HepG2 (cell line): Measurements from ENCODE around the gene NRSN2. TPM values are rescaled to one million over a fixed set of nuclear protein-coding genes. Genes with fewer than 3 reads are reported as not detected.
A peak's percentile ranks its signal among the peaks of the same experiment; 100 is the strongest.

Experiments used
- AGO2 ChIP-seq: fragments of 200-400 bp; formaldehyde crosslinking; optimal IDR thresholded peaks from 2 replicates; pipeline ENCODE3; 2017; ENCODE audit warnings: mild to moderate bottlenecking, low read depth, low read length, moderate library complexity
- ATRX ChIP-seq: sonication (generic); formaldehyde crosslinking; IDR thresholded peaks from 2 replicates; pipeline ENCODE4 v1.4.0; 2020; ENCODE audit warnings: missing genetic modification reagents, borderline replicate concordance
- CENPX ChIP-seq: sonication (generic); formaldehyde crosslinking; IDR thresholded peaks from 2 replicates; pipeline ENCODE4 v1.9.0; 2021; ENCODE audit warnings: mild to moderate bottlenecking, missing genetic modification reagents, moderate library complexity
- DMAP1 ChIP-seq: IDR thresholded peaks from 2 replicates; pipeline ENCODE4 v1.6.1; 2016
- EP300 ChIP-seq, 3 experiments: sonication (generic) in 1 of 3; formaldehyde crosslinking in 1 of 3; IDR thresholded peaks; 2 replicates each; pipeline versions ENCODE4 v1.5.1 to v1.6.1; 2011 to 2020; ENCODE audit warnings: low read depth in 2 of 3, low read length in 2 of 3, borderline replicate concordance in 1 of 3, improper control_type of control experiment in 1 of 3, mild to moderate bottlenecking in 1 of 3, missing genetic modification reagents in 1 of 3, moderate library complexity in 1 of 3
- ESRRA ChIP-seq: sonication (generic); formaldehyde crosslinking; IDR thresholded peaks from 2 replicates; pipeline ENCODE4 v1.5.1; 2020; ENCODE audit warnings: mild to moderate bottlenecking, low read depth, missing genetic modification reagents
- HOXA3 ChIP-seq: sonication (generic); formaldehyde crosslinking; IDR thresholded peaks from 2 replicates; pipeline ENCODE4 v1.5.0; 2020; ENCODE audit warnings: missing genetic modification reagents
- NFIB ChIP-seq: sonication (generic); formaldehyde crosslinking; IDR thresholded peaks from 2 replicates; pipeline ENCODE4 v1.9.0; 2021; ENCODE audit warnings: missing genetic modification reagents, mild to moderate bottlenecking, borderline replicate concordance
- NPAS2 ChIP-seq: sonication (generic); formaldehyde crosslinking; IDR thresholded peaks from 2 replicates; pipeline ENCODE4 v1.8.0; 2022; ENCODE audit warnings: mild to moderate bottlenecking, missing genetic modification reagents, borderline replicate concordance
- PITX1 ChIP-seq: sonication (generic); formaldehyde crosslinking; IDR thresholded peaks from 2 replicates; pipeline ENCODE4 v1.5.1; 2020; ENCODE audit warnings: mild to moderate bottlenecking, missing genetic modification reagents
- TCF7 ChIP-seq: sonication (generic); IDR thresholded peaks from 2 replicates; pipeline ENCODE4 v1.6.1; 2016; ENCODE audit warnings: antibody characterized with exemption, low read depth
- ZNF317 ChIP-seq: sonication (generic); formaldehyde crosslinking; IDR thresholded peaks from 2 replicates; pipeline ENCODE4 v1.5.0; 2020; ENCODE audit warnings: mild to moderate bottlenecking, missing genetic modification reagents
- ZNF501 ChIP-seq: sonication (generic); formaldehyde crosslinking; IDR thresholded peaks from 2 replicates; pipeline ENCODE4 v1.5.1; 2020; ENCODE audit warnings: mild to moderate bottlenecking, moderate library complexity, missing genetic modification reagents
- ZNF546 ChIP-seq: sonication (generic); formaldehyde crosslinking; conservative IDR thresholded peaks from 2 replicates; pipeline ENCODE4 v1.8.1; 2023; ENCODE audit warnings: mild to moderate bottlenecking, missing genetic modification reagents
- ZNF567 ChIP-seq: sonication (generic); formaldehyde crosslinking; IDR thresholded peaks from 2 replicates; pipeline ENCODE4 v1.8.1; 2023; ENCODE audit warnings: mild to moderate bottlenecking, missing genetic modification reagents, borderline replicate concordance
- ZSCAN29 ChIP-seq: sonication (generic); formaldehyde crosslinking; conservative IDR thresholded peaks from 2 replicates; pipeline ENCODE4 v1.4.0; 2020; ENCODE audit warnings: mild to moderate bottlenecking, missing genetic modification reagents
- polyA plus RNA-seq, 8 experiments: library from polyadenylated mRNA; depleted of rRNA in 3 of 8; stranded (reverse) in 7 of 8; unstranded in 1 of 8; fragments of >200 nt; fragmentation: Illumina TruSeq in 4 of 8; extraction: Trizol in 4 of 8; gene quantifications; 2 replicates each; pipeline versions ENCODE4 v1.2.1 to v1.2.3, GENCODE V29; 2011 to 2016; ENCODE audit warnings: low read depth in 4 of 8, missing spikeins in 1 of 8, mixed read lengths in 1 of 8; ENCODE audit not compliant: insufficient read depth in 1 of 8
- total RNA-seq, 5 experiments: library from RNA; depleted of rRNA; stranded (reverse); fragments of >200 nt; fragmentation: Illumina TruSeq; extraction: Trizol; gene quantifications; 2 replicates each; pipeline ENCODE4 v1.2.3, GENCODE V29; 2016; ENCODE audit warnings: low read depth in 1 of 5
- TF ChIP-seq, protein P1 (sequence below): IDR thresholded peaks from 2 replicates; pipeline ENCODE4 v1.6.1; 2016; ENCODE audit warnings: mild to moderate bottlenecking
- TF ChIP-seq, protein P2 (sequence below): sonication (generic); formaldehyde crosslinking; conservative IDR thresholded peaks from 2 replicates; pipeline ENCODE4 v1.4.0; 2020; ENCODE audit warnings: mild to moderate bottlenecking, missing genetic modification reagents, moderate library complexity
- TF ChIP-seq, protein P3 (sequence below): sonication (generic); formaldehyde crosslinking; IDR thresholded peaks from 2 replicates; pipeline ENCODE4 v1.8.0; 2023; ENCODE audit warnings: mild to moderate bottlenecking, missing genetic modification reagents
- TF ChIP-seq, protein P4 (sequence below): sonication (generic); formaldehyde crosslinking; IDR thresholded peaks from 2 replicates; pipeline ENCODE4 v1.5.0; 2020; ENCODE audit warnings: missing genetic modification reagents, mild to moderate bottlenecking, borderline replicate concordance
- TF ChIP-seq, protein P5 (sequence below): sonication (generic); formaldehyde crosslinking; IDR thresholded peaks from 2 replicates; pipeline ENCODE4 v1.4.0; 2020; ENCODE audit warnings: mild to moderate bottlenecking, missing genetic modification reagents

Gene NRSN2
- total and polyA plus RNA-seq, 2 of the 13 experiments (the other 11 are each of a cell fraction or from before 2014, with no cell fraction given), result 32.3 to 49.4 TPM

DNA sequence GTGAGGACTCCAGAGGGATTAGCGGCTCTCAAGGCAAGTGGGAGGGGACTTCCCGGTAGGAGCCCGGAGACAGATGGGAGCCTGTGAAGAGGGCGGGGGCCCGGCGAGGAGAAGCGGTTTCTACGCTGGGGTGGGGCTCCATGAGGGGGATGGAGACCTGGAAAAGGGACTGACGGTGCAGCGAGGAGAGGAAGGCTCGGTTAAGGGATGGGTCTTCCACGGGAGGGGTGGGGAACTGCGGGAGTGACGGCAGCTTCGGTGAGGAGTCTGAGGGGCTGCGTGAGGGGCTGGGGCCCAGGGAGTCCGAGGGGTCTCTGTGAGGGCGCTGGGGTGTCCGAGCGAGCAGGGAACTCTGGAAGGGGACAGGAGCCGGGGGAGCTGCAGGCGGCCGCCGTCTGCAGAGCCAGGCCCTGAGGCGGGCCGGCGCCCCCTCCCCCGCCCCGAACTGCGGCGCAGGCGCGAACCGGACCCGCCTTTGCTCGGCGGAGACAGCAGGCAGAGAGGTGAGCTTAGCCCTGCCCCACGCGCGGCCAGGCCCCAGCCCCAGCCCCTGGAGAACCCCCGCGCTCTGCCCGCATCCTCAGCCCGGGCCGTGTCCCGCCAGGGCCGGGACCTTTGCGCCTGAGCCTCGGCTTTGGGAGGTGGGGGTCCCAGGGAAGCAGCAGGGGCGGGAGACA is at the start of gene NRSN2 (continued):
- TF ChIP-seq ZNF501 (CRISPR knock-in tag) (0 out of 2 replicates have a peak, but pooled peaks have one; percentile 8), ZNF546 (0 out of 2 replicates have a peak, but pooled peaks have one; percentile 89), ZNF567 (CRISPR knock-in tag) (peak; percentile 72; the same call in 1 of the 2 replicates), ESRRA (0 out of 2 replicates have a peak, but pooled peaks have one; percentile 15), HOXA3 (CRISPR knock-in tag) (peak; percentile 40; the same call in 1 of the 2 replicates), DMAP1 (CRISPR knock-in tag) (peak; percentile 35), EP300 (IDR thresholded peaks at IDR 0.05; ENCODE audit: low read depth in 2 of 2, low read length in 2 of 2) (no peak), EP300 (CRISPR knock-in tag; IDR thresholded peaks at IDR 0.05; ENCODE audit: borderline replicate concordance) (no peak), PITX1 (peak; percentile 92), NFIB (CRISPR knock-in tag) (no peak), ZSCAN29 (no peak), CENPX (CRISPR knock-in tag) (no peak), ATRX (no peak), NPAS2 (CRISPR knock-in tag) (0 out of 2 replicates have a peak, but pooled peaks have one; percentile 71), TCF7 (no peak), AGO2 (peak; percentile 62), ZNF317 (CRISPR knock-in tag) (no peak; the same call in 1 of the 2 replicates)
- TF ChIP-seq, protein P1, sequence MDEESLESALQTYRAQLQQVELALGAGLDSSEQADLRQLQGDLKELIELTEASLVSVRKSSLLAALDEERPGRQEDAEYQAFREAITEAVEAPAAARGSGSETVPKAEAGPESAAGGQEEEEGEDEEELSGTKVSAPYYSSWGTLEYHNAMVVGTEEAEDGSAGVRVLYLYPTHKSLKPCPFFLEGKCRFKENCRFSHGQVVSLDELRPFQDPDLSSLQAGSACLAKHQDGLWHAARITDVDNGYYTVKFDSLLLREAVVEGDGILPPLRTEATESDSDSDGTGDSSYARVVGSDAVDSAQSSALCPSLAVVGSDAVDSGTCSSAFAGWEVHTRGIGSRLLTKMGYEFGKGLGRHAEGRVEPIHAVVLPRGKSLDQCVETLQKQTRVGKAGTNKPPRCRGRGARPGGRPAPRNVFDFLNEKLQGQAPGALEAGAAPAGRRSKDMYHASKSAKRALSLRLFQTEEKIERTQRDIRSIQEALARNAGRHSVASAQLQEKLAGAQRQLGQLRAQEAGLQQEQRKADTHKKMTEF (CRISPR knock-in tag), result peak; percentile 18; the same call in 1 of the 2 replicates
- TF ChIP-seq, protein P2, sequence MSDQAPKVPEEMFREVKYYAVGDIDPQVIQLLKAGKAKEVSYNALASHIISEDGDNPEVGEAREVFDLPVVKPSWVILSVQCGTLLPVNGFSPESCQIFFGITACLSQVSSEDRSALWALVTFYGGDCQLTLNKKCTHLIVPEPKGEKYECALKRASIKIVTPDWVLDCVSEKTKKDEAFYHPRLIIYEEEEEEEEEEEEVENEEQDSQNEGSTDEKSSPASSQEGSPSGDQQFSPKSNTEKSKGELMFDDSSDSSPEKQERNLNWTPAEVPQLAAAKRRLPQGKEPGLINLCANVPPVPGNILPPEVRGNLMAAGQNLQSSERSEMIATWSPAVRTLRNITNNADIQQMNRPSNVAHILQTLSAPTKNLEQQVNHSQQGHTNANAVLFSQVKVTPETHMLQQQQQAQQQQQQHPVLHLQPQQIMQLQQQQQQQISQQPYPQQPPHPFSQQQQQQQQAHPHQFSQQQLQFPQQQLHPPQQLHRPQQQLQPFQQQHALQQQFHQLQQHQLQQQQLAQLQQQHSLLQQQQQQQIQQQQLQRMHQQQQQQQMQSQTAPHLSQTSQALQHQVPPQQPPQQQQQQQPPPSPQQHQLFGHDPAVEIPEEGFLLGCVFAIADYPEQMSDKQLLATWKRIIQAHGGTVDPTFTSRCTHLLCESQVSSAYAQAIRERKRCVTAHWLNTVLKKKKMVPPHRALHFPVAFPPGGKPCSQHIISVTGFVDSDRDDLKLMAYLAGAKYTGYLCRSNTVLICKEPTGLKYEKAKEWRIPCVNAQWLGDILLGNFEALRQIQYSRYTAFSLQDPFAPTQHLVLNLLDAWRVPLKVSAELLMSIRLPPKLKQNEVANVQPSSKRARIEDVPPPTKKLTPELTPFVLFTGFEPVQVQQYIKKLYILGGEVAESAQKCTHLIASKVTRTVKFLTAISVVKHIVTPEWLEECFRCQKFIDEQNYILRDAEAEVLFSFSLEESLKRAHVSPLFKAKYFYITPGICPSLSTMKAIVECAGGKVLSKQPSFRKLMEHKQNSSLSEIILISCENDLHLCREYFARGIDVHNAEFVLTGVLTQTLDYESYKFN, result peak; percentile 42; the same call in 1 of the 2 replicates
- TF ChIP-seq, protein P3, sequence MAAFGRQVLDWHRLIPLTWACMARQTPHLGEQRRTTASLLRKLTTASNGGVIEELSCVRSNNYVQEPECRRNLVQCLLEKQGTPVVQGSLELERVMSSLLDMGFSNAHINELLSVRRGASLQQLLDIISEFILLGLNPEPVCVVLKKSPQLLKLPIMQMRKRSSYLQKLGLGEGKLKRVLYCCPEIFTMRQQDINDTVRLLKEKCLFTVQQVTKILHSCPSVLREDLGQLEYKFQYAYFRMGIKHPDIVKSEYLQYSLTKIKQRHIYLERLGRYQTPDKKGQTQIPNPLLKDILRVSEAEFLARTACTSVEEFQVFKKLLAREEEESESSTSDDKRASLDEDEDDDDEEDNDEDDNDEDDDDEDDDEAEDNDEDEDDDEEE, result no peak; the same call in 1 of the 2 replicates
- TF ChIP-seq, protein P4, sequence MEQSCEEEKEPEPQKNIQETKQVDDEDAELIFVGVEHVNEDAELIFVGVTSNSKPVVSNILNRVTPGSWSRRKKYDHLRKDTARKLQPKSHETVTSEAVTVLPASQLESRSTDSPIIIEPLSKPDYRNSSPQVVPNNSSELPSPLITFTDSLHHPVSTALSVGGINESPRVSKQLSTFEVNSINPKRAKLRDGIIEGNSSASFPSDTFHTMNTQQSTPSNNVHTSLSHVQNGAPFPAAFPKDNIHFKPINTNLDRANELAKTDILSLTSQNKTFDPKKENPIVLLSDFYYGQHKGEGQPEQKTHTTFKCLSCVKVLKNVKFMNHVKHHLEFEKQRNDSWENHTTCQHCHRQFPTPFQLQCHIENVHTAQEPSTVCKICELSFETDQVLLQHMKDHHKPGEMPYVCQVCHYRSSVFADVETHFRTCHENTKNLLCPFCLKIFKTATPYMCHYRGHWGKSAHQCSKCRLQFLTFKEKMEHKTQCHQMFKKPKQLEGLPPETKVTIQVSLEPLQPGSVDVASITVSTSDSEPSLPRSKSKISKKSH, result peak; percentile 85; the same call in 1 of the 2 replicates
- TF ChIP-seq, protein P5, sequence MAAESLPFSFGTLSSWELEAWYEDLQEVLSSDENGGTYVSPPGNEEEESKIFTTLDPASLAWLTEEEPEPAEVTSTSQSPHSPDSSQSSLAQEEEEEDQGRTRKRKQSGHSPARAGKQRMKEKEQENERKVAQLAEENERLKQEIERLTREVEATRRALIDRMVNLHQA (CRISPR knock-in tag), result no peak
